Mesenteric fat pad (tissue), 1 donor: ENCODE measurements around the gene BRD1. TPM values are rescaled to one million over a fixed set of nuclear protein-coding genes. Genes with fewer than 3 reads are reported as not detected.

ENCODE experiments used
- DNase-seq: peaks from one replicate; pipeline ENCODE4 v3.0.0-alpha.2; 2020; ENCODE audit warnings: low spot score
- total RNA-seq: library from RNA; stranded (reverse); fragmentation: NEBNext Ultra II Directional; extraction: Animal tissue kit (Norgen Biotek cat#: 25700); gene quantifications from one replicate; pipeline ENCODE4 v1.2.1, GENCODE V29; 2021
- donor health status: DM: yes; HTN: yes; CAD: no.

The BRD1 gene
- total RNA-seq, 1 donor from 2014 or later = 25.0 TPM

GRCh38 chr22:49803737-49804375, 23.8 kb downstream of the BRD1 start:
- no peak for DNase-seq

- DNase-seq = no peak
Observed at GRCh38 chr22:49803134-49803533, 24.5 kb downstream of the BRD1 start.

DNA sequence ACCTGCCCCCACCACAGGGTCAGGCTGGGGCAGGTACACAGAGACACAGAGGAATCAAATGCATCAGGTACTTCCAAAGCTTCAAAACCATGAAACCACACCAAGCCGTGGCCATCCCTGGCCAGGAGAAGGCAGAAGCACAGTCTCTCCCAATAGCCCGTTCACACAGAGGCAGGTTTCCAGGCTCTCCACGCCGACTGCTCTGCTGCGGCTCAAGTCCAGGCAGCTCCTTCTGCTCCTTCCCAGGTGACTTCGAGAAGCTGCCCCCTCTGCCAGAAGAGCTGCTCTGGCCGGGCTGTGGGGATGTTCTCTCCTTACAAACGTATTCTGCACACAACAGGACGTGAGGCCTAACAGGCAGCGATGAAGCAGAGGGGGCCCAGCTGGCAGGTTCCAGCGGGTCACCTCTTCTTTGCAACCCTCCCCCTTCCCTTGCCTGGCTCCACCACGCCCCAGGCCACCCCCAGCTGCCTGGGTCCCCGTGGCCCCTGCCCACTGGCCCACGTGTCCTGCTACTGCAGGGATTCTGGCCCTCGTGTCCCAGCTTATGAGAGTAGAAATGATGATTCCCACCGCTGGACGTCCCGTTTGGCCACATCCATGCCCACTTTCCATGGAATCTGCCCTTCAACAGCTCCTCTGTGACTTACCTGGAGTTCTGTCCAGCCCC, 26.1 kb downstream of the BRD1 start:
- no peak for DNase-seq

- no peak for DNase-seq
Observed at GRCh38 chr22:49800408-49801238, 27.1 kb downstream of the BRD1 start.

- no peak for DNase-seq
Observed at GRCh38 chr22:49799431-49800075, 28.1 kb downstream of the BRD1 start.

DNA sequence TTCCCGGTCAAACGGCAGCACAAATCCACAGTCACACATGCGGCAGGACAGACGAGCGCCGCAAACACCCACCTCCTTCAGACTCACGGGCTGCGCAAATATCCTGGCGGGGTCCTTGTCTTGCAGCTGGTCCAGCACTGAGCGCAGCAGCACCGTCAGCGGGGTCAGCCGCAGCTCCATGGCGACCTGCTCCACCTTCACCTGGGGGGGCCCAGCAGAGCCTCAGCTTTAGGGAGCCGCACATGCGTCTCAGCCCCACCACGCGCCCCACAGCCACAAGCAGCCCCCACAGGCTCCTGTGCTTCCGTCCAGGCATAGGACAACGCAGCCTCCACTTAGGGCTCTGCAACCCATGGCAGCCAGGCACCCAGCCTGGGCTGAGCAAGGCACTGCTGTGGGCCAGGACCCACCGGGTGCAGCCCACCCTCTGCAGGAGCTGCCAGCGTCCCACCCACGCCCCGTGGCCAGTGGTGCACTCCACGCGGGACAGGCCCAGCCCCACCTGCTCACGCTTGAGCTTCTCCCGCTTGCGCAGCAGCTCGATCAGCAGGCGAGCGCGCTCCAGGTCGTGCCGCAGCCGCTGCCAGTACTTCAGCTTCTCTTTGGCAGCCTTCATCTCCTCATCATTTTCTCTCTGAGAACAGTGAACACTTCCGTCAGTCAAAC, 29.1 kb downstream of the BRD1 start:
- DNase-seq = no peak

DNA sequence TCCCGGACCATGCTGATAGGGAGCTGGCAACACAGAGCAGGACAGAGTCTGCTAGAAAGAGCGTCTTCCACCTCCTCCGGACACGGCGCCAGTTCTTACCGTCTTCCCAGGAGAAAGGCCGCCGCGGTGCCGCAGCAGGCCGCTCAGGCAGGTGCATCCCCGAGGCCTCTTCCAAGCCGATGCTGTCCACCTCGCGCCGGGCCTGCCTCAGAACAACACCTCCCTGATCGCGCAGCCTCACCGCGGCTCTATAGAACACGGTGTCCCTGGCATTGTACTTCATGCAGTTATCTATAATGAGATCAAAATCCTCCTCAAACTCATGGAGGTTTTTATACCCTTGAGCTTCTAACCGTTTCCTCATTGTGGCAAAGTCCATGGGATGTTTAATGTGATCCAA, 30.0 kb downstream of the BRD1 start:
- DNase-seq = no peak

DNA sequence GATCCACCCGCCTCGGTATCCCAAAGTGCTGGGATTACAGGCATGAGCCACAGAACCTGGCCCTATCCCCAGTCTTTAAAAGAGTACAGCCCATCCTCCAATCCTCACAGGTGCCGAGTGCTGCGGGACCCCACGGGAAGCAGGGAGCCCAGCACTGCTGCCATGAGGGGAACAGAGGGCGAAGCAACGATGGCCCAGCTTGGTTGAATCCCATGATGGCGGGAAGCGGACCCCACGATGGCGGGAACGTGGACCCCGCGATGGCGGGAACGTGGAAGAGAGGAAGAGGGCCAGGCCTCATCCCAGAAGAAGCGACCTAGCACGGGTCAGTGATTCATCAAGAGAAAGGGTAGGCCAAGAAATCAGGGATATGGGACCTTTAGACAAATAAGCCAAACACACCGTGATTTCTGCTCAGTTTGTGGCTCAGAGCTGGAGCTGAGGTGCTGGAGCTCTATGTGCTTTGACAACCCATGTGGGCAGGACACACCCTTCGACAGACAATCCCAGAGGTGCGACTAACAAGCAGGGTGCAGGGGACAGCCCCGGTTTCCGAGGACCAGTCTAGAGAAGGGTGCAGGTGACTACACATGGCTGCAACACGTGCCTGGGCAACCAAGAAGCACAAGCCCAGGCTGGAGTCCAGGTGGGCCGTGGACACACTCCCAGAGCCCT, 30.9 kb downstream of the BRD1 start:
- DNase-seq = no peak

DNA sequence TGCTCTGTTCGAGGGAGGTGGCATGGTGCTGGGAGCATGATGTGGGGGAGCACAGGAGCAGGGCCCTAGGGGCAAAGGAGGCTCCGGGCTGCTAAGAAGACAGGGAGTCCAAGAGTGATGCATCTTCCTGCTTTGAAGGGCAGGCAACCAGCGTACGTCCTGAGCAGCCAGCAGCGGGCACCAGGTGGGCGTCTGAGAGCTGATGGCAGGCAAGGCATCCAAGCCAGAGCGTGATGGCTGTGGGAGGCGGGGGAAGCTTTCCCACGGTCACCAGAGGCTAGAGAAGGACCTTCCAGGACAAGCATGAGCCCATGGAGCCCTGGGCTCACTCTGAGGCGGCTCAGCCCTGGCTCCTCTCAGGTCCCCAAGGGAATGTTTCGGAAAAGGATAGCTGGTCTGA, 32.2 kb downstream of the BRD1 start:
- no peak for DNase-seq

DNA sequence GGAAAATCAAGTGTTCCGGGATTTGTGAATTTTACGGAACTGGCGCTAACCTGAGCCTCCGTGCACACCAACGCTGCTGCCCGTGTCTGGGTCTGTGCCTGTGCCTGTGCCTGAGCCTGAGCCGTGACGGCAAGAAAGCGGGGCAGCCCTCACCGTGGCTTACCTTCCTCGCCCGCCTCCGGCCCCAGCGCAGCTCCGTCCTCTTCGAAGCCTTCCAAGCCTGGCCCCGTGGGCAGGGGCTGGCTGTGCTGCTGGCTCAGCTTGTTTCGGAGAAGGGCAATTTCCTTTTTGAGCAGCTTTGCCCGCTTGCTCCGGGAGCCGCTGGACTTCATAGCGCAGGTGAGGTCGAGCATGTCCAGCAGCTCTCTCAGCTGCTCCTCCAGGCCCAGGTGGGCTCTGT, 33.8 kb downstream of the BRD1 start:
- no peak for DNase-seq

GRCh38 chr22:49793296-49793695, 34.4 kb downstream of the BRD1 start:
- no peak for DNase-seq

- DNase-seq = no peak
Observed at GRCh38 chr22:49792107-49792506, 35.6 kb downstream of the BRD1 start.

- no peak for DNase-seq
Observed at GRCh38 chr22:49791682-49792081, 36.0 kb downstream of the BRD1 start.

DNA sequence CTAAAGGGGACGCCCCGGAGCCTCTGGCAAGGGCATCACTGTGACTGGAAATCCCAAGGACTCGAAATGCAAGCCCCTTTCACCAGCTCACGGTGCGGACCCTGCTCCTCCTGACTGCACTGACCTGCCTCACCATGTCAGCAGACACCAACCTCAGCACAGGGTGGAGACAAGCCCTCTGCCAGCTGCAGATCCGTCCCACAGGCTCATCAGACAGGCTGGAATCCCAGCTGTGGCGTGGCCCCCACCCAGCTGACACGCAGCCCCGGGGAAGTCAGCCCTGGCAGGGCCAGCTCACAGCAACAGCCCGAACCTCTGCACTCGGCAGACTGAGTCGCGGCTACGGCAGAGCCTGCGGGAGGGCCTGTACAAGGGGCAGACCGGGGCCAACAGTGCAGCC, 36.8 kb downstream of the BRD1 start:
- no peak for DNase-seq

- DNase-seq = no peak
Observed at GRCh38 chr22:49789289-49790141, 38.2 kb downstream of the BRD1 start.

DNA sequence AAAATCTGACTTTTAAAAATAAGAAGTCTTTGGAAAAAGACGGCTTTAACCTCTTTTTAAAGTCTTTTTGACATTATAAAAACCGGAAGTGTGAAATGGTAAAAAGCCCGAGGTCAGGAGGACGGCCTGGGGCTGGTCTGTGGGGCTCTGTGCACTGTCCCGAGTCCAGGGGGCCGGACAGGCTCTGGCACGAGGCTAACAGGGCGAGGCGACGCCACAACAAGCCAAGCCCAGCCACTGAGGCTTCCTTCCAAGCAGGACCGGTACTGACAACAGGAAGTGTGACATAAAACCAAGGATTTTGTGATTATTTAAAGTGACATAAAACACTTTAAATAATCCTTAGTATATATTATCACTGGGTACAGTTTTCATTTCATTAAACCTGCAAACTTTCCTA, 39.2 kb downstream of the BRD1 start:
- no peak for DNase-seq

GRCh38 chr22:49787861-49788260, 39.8 kb downstream of the BRD1 start:
- DNase-seq = no peak

GRCh38 chr22:49786976-49787706, 40.5 kb downstream of the BRD1 start:
- no peak for DNase-seq

DNA sequence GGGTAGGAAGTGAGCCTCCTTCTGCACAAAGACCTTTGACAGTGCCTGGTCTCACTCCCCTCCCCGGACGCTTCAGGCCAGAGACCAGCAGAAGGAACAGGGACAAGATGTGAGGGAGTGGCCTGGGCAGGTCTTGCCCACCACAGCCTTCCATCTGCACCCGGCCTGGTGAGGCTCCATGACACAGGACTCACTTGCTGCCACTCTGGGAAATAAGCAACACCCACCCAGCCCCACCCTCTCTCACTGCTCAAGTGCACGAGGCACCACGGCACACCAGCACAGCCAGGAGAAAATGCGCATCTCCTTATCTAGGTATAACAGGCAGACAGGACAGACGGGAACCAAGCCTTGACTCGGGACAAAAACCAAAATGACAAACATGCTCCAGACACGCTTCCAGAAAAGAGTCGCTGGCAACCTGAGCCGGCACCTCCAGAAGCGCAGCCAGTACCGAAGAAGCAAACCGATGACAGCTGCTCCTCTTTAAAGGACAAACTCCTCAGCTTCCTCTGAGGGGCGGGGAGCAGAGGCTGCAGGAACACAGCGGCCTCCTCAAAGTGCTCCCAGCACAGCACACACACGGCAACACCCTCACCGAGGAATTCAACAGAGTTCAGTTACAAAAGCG, 41.7 kb downstream of the BRD1 start:
- DNase-seq = no peak
